ENCODE measurements around the gene RNH1.
A peak's percentile ranks its signal among the peaks of the same experiment; 100 is the strongest.

DNA sequence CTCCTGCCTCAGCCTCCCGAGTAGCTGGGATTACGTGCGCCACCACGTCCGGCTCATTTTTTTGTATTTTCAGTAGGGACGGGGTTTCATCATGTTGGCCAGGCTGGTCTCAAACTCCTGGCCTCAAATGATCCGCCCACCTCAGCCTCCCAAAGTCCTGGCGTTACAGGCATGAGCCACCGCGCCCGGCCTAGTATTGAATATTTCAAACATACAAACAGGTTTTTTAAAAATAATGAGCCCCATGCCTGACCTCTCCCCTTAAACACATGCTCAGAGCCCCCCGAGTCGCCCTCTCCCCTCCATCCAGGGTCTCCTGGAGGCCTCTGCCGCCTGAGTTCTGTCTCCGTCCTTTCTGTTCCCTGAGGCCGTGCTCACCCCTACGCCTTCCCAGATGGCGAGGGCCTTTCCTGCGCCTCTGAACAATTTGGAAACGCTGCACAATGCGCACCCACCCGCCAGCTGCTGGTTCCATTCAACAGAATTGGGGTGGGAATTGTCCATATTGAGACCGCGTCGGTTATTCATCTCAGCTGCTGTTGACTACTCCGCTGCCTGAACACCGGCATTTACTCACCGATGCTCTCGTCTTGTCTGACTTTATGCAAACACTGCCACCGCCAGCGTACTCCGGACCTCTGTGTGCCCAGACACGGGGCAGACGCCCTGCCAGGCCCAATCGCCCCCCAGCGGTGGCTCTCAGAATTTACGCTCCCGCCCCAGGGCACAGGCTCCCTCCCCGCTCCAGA lies 13.6 kb upstream of the RNH1 start:
- TF ChIP-seq, protein P1, sequence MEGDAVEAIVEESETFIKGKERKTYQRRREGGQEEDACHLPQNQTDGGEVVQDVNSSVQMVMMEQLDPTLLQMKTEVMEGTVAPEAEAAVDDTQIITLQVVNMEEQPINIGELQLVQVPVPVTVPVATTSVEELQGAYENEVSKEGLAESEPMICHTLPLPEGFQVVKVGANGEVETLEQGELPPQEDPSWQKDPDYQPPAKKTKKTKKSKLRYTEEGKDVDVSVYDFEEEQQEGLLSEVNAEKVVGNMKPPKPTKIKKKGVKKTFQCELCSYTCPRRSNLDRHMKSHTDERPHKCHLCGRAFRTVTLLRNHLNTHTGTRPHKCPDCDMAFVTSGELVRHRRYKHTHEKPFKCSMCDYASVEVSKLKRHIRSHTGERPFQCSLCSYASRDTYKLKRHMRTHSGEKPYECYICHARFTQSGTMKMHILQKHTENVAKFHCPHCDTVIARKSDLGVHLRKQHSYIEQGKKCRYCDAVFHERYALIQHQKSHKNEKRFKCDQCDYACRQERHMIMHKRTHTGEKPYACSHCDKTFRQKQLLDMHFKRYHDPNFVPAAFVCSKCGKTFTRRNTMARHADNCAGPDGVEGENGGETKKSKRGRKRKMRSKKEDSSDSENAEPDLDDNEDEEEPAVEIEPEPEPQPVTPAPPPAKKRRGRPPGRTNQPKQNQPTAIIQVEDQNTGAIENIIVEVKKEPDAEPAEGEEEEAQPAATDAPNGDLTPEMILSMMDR (IDR thresholded peaks at IDR 0.05; ENCODE audit: control extremely low read depth in 1 of 3, insufficient read depth in 1 of 3, low read depth in 1 of 3, low read length in 3 of 3), result peak; percentile 19 to 48 (median 41); a peak in 2 of 4 replicates
- TF ChIP-seq POLR2AphosphoS5 (IDR thresholded peaks at IDR 0.05; ENCODE audit: low read depth, low read length) (no peak), TBP (IDR thresholded peaks at IDR 0.05; ENCODE audit: low read depth, low read length) (no peak), MAFK (IDR thresholded peaks at IDR 0.05; ENCODE audit: low read depth, low read length) (no peak), KDM1A (IDR thresholded peaks at IDR 0.05; ENCODE audit: borderline replicate concordance, low read length) (no peak), TEAD4 (IDR thresholded peaks at IDR 0.05; ENCODE audit: low read depth, low read length) (no peak)

Data from H1 (cell line).